ENCODE measurements around the gene FRYL. TPM values are rescaled to one million over a fixed set of nuclear protein-coding genes. Genes with fewer than 3 reads are reported as not detected.

Gene FRYL
- total RNA-seq, 1 experiment from 2014 or later, result 47.7 TPM

GRCh38 chr4:48449151-48449550, 330.9 kb downstream of the FRYL start:
- BruUV-seq (replicated peaks), result no TSS peak
- POLR2A ChIA-PET, result no interaction called here
- intact Hi-C loops (cut with micrococcal nuclease), result loop anchor here (5.0 kb wide), 1 partner anchor 513 kb away; no protein-coding TSS in a partner anchor
- DNase-seq (ENCODE audit: low read depth, low spot score) (no peak), ATAC-seq (no peak)
- Histone ChIP-seq H2AFZ (ENCODE audit: low read depth, low read length, poor library complexity, severe bottlenecking) (no peak overlapping the region), H3K27ac (ENCODE audit: low read depth, low read length) (no peak overlapping the region), H3K79me2 (ENCODE audit: insufficient read depth, low read length) (no peaks in the 10 kb centered on the region), H3K4me3 (replicated peaks in 1 of 2; ENCODE audit: low read depth in 1 of 2, low read length in 2 of 2) (no peak overlapping the region), H3K36me3 (ENCODE audit: control insufficient read depth in 1 of 2, insufficient read depth in 2 of 2, low read length in 2 of 2) (no peaks in the 10 kb centered on the region), H3K4me2 (ENCODE audit: low read length) (no peak overlapping the region), H3K9me3 (ENCODE audit: control insufficient read depth in 1 of 2, insufficient read depth in 1 of 2, low read depth in 1 of 2, low read length in 2 of 2) (no peaks in the 10 kb centered on the region), H3K9me2 (ENCODE audit: insufficient read depth) (no peaks in the 10 kb centered on the region), H3K27me3 (ENCODE audit: insufficient read depth, low read length) (no peaks in the 10 kb centered on the region), H3K4me1 (ENCODE audit: control insufficient read depth in 1 of 2, insufficient read depth in 2 of 2, low read length in 2 of 2) (no peaks in the 10 kb centered on the region), H3K9ac (ENCODE audit: low read length) (no peak overlapping the region), H4K20me1 (ENCODE audit: insufficient read depth) (no peaks in the 10 kb centered on the region)
- RAD21 ChIA-PET (ENCODE audit: low non-redundant PET in 1 of 2, low total read pairs in 2 of 2, uncharacterized antibody in 2 of 2, unreplicated experiment in 2 of 2), result no interaction called here
- CTCF ChIA-PET, result no interaction called here
- no peak for TF ChIP-seq ATF3 (IDR thresholded peaks at IDR 0.05)
- no peak for TF ChIP-seq YY1 (IDR thresholded peaks at IDR 0.05; ENCODE audit: extremely low read depth, insufficient replicate concordance, low read depth, low read length)
- no peak for TF ChIP-seq JUND (IDR thresholded peaks at IDR 0.05)
- no peak for TF ChIP-seq ZNF274 (IDR thresholded peaks at IDR 0.05; ENCODE audit: low read depth, low read length)
- TF ChIP-seq MAX (IDR thresholded peaks at IDR 0.05), result no peak

Other genes with a start within 250 kb of the FRYL start
- gene OCIAD1, start 50.8 kb upstream of the FRYL start, total RNA-seq (2021; ENCODE audit: unreplicated experiment), result 163 TPM
- gene OCIAD2, start 126.5 kb upstream of the FRYL start, total RNA-seq (2021; ENCODE audit: unreplicated experiment), result 64.0 TPM
- gene CWH43, start 206.0 kb upstream of the FRYL start, total RNA-seq (2021; ENCODE audit: unreplicated experiment), result not detected

Measured in HCT116 (cell line).